Fibroblast of villous mesenchyme (primary cell): ENCODE measurements around the gene UNK. TPM values are rescaled to one million over a fixed set of nuclear protein-coding genes. Genes with fewer than 3 reads are reported as not detected.
"Not testable (repeated sequence)": the region's sequence is repeated elsewhere in the genome, so short reads cannot be mapped to it uniquely, and the experiment has no call there.

Experiments
- DNase-seq: peaks from one replicate; pipeline ENCODE4 v3.0.0-alpha.2; 2010; ENCODE audit warnings: low read depth
- H3K4me3 ChIP-seq: 2 replicates; pipeline ENCODE4 v1.5.1; 2011; ENCODE audit warnings: low read depth, mild to moderate bottlenecking, low read length
- CTCF ChIP-seq: IDR thresholded peaks from 2 replicates; pipeline ENCODE4 v1.5.1; 2012; ENCODE audit warnings: low read depth, mild to moderate bottlenecking, low read length; ENCODE audit not compliant: insufficient read depth
- total RNA-seq: library from RNA; depleted of rRNA; stranded (reverse); fragments of >200 nt; gene quantifications from 2 replicates; pipeline ENCODE4 v1.2.3, GENCODE V29; 2012

UNK gene
- total RNA-seq, 1 donor = 19.9 TPM

- TF ChIP-seq CTCF = no peak
- peak; percentile 98 for DNase-seq
- H3K4me3 ChIP-seq = peak overlapping the region; percentile 10
These were observed 79.9 kb downstream of the UNK start for GRCh38 chr17:75864448-75864871.

- not testable (repeated sequence) for DNase-seq, H3K4me3 ChIP-seq
These were observed 80.3 kb downstream of the UNK start for GRCh38 chr17:75864887-75865286.

GRCh38 chr17:75865404-75866188 is 81.0 kb downstream of the UNK start:
- H3K4me3 ChIP-seq, DNase-seq: not testable (repeated sequence)

GRCh38 chr17:75868730-75869281 is 84.2 kb downstream of the UNK start:
- not testable (repeated sequence) for DNase-seq, H3K4me3 ChIP-seq

GRCh38 chr17:75869282-75870141 is 84.9 kb downstream of the UNK start:
- peak; percentile 84 for DNase-seq
- TF ChIP-seq CTCF = no peak
- H3K4me3 ChIP-seq = peak overlapping the region; percentile 6

- not testable (repeated sequence) for DNase-seq, H3K4me3 ChIP-seq
These were observed 85.6 kb downstream of the UNK start for GRCh38 chr17:75870228-75870627.

- peak; percentile 84 for DNase-seq
These were observed 88.1 kb downstream of the UNK start for GRCh38 chr17:75872434-75873351.

More at GRCh38 chr17:75872434-75873351, 88.1 kb downstream of the UNK start:
- no peak overlapping the region for H3K4me3 ChIP-seq
- no peak for TF ChIP-seq CTCF
